Measurements from ENCODE around the gene SLC6A4. TPM values are rescaled to one million over a fixed set of nuclear protein-coding genes. Genes with fewer than 3 reads are reported as not detected.

SLC6A4 gene
- total RNA-seq, 1 donor from 2014 or later: 140 TPM

- Histone ChIP-seq H3K9me3 (no peaks in the 10 kb centered on the region), H3K4me3 (no peak overlapping the region), H3K36me3 (peaks cover 39% of the 10 kb centered on the region), H3K27ac (no peak overlapping the region), H3K27me3 (ENCODE audit: low read depth) (no peaks in the 10 kb centered on the region), H3K4me1 (peaks cover 7% of the 10 kb centered on the region)
- TF ChIP-seq, protein P1, sequence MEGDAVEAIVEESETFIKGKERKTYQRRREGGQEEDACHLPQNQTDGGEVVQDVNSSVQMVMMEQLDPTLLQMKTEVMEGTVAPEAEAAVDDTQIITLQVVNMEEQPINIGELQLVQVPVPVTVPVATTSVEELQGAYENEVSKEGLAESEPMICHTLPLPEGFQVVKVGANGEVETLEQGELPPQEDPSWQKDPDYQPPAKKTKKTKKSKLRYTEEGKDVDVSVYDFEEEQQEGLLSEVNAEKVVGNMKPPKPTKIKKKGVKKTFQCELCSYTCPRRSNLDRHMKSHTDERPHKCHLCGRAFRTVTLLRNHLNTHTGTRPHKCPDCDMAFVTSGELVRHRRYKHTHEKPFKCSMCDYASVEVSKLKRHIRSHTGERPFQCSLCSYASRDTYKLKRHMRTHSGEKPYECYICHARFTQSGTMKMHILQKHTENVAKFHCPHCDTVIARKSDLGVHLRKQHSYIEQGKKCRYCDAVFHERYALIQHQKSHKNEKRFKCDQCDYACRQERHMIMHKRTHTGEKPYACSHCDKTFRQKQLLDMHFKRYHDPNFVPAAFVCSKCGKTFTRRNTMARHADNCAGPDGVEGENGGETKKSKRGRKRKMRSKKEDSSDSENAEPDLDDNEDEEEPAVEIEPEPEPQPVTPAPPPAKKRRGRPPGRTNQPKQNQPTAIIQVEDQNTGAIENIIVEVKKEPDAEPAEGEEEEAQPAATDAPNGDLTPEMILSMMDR (IDR thresholded peaks at IDR 0.05): no peak
- no peak for DNase-seq
- intact Hi-C loops (cut with DNase I): no loop called here
- ATAC-seq: no peak
Measured at GRCh38 chr17:30254150-30254549, 18.7 kb upstream of the SLC6A4 start.

DNA sequence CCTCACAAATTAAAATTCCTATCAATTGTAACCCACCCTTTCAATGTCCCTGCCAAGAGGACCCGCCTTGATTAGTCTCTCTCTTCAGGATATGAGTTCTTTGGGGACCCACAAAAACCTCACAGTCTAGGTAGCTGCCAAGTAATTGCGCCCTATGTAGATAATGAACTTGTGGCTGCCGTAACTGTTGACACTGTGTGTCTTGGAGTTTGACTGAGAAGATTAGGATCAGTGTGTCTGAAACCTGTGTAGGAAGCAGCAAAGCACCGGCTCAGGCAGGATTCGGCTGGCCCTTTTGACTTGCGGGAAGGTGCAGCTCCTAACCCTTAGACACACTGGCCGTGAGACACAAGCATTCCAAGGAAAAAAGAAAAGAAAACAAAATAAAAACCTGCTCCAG, 17.8 kb upstream of the SLC6A4 start:
- TF ChIP-seq, protein P1 (IDR thresholded peaks at IDR 0.05): no peak
- Histone ChIP-seq H3K4me3 (no peak overlapping the region), H3K27ac (peak overlapping the region; percentile 38), H3K27me3 (ENCODE audit: low read depth) (no peaks in the 10 kb centered on the region), H3K9me3 (no peaks in the 10 kb centered on the region), H3K36me3 (peaks cover 40% of the 10 kb centered on the region), H3K4me1 (peaks cover 7% of the 10 kb centered on the region)
- ATAC-seq (no peak), DNase-seq (no peak)
- intact Hi-C loops (cut with DNase I): no loop called here

GRCh38 chr17:30251931-30252330, 16.4 kb upstream of the SLC6A4 start:
- peak overlapping the region; percentile 25 for H3K27ac ChIP-seq
- DNase-seq (no peak), ATAC-seq (no peak)
- H3K4me1 ChIP-seq: peaks cover 7% of the 10 kb centered on the region
- TF ChIP-seq, protein P1 (IDR thresholded peaks at IDR 0.05): no peak
- H3K27me3 ChIP-seq (ENCODE audit: low read depth): no peaks in the 10 kb centered on the region
- H3K4me3 ChIP-seq: no peak overlapping the region
- intact Hi-C loops (cut with DNase I): no loop called here
- H3K36me3 ChIP-seq: peaks cover 38% of the 10 kb centered on the region
- H3K9me3 ChIP-seq: no peaks in the 10 kb centered on the region

DNA sequence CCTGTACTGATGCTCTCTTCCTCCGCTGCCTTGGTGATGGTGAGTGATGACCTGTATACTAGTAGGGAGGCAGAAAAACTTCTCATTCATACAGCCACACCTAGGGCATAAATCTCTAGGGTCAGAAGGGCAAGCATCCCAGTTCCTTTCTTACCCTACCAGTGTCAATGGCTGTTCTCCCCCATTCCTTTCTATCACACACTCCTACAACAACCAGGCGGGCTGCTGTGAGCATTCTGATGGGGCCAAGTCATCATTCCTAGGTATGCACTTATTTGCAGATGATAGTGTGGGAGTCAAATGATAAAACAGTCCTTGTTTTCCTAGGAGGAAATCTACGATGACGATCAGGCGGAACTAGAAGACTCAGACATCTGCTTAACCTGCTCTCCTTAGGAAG, 14.0 kb upstream of the SLC6A4 start:
- DNase-seq: no peak
- no peak overlapping the region for H3K27ac ChIP-seq
- H3K4me1 ChIP-seq: no peaks in the 10 kb centered on the region
- H3K4me3 ChIP-seq: no peak overlapping the region
- intact Hi-C loops (cut with DNase I): no loop called here
- no peak for ATAC-seq
- no peaks in the 10 kb centered on the region for H3K9me3 ChIP-seq
- H3K27me3 ChIP-seq (ENCODE audit: low read depth): no peaks in the 10 kb centered on the region
- H3K36me3 ChIP-seq: peaks cover 35% of the 10 kb centered on the region
- TF ChIP-seq, protein P1 (IDR thresholded peaks at IDR 0.05): no peak

DNA sequence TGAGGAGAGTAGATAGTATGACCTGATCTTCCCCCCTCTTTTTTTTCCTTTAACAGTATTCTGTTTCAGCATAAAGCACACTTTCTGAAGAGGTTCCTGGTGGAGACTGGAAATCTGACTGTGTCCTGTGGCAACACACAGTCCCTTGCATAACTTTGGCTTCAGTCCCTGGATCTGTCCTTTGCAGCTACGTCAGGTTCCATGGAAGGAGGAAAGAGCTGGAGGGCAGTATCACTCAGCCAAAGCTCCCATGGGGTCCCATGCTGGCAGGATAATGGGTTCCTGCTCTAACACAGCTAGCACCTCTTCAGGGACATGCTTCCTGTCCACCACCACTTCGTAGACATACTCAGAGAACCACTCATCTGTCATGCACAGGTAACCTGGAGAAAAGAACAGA, 13.3 kb upstream of the SLC6A4 start:
- H3K4me1 ChIP-seq: no peaks in the 10 kb centered on the region
- DNase-seq: no peak
- H3K27ac ChIP-seq: no peak overlapping the region
- no peak overlapping the region for H3K4me3 ChIP-seq
- H3K9me3 ChIP-seq: no peaks in the 10 kb centered on the region
- H3K36me3 ChIP-seq: peaks cover 35% of the 10 kb centered on the region
- ATAC-seq: no peak
- intact Hi-C loops (cut with DNase I): no loop called here
- no peaks in the 10 kb centered on the region for H3K27me3 ChIP-seq (ENCODE audit: low read depth)
- TF ChIP-seq, protein P1 (IDR thresholded peaks at IDR 0.05): no peak

DNA sequence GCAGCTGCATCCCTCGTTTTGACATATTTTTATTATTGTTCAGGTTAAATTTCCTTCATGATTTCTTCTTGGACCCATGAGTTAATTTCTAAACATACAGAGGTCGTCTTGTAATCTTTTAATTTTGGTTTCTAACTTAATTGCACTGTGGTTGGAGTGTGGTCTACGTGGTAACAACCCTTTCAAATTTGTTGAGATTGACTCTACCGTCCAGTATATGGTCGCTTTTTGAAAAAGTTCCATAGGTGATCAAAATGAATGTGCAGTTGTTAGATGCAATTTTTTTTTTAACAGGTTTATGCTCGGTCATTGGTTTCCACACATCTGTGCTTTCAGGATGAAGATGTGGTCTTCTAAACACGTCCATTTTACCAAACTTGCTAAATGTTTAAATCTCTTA, 11.0 kb upstream of the SLC6A4 start:
- intact Hi-C loops (cut with DNase I): no loop called here
- H3K27ac ChIP-seq: no peak overlapping the region
- peaks cover 35% of the 10 kb centered on the region for H3K36me3 ChIP-seq
- ATAC-seq: no peak
- H3K4me3 ChIP-seq: no peak overlapping the region
- H3K9me3 ChIP-seq: no peaks in the 10 kb centered on the region
- no peak for DNase-seq
- TF ChIP-seq, protein P1 (IDR thresholded peaks at IDR 0.05): no peak
- H3K27me3 ChIP-seq (ENCODE audit: low read depth): no peaks in the 10 kb centered on the region
- no peaks in the 10 kb centered on the region for H3K4me1 ChIP-seq
